Hepatocyte (in vitro differentiated cells): ENCODE data around the gene SYT7.

Experiments used
- EZH2phosphoT487 ChIP-seq: fragments of 200-600 bp; sonication (generic); IDR thresholded peaks from one replicate; pipeline ENCODE4 v1.6.1; 2018; ENCODE audit warnings: antibody characterized with exemption, mild to moderate bottlenecking, low read depth, moderate library complexity; ENCODE audit not compliant: unreplicated experiment, severe bottlenecking
- TF ChIP-seq, protein P1 (sequence below): fragments of 200-600 bp; sonication (generic); IDR thresholded peaks from 2 replicates; pipeline ENCODE4 v1.5.1; 2016; ENCODE audit warnings: antibody characterized with exemption, mild to moderate bottlenecking; ENCODE audit not compliant: poor library complexity

DNA sequence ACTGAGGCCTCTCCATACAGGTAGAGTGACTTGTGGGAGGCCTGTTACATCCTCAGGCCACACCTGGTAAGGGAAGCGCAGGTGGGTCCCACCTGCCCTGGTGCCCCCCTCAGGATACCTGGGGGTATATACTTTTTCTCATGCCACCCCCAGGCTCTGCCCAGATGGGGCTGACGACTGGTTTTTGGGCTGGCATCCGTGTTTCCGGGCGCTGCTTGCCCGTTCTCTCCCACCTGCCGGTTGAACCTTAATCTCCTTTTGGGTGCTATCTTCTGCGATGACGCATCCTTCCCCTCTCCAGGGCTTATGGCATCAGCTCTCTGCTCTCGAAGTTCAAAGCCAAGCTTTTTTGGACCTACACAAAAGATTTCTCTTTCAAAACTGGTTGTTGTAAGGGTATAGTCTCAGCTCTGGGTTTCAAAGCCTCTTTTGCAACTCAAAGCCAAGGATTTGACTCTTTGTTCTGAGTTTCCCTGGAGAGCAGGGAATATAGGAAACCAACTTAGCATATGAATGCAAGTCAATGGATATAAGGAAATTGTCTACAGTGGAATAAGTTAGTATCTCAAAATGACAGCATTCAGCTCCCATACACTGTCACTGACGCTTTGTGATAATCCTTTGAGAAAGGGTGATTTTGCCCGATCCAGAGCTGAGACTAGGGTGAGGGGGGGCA is 80.9 kb downstream of the SYT7 start:
- TF ChIP-seq, protein P1, sequence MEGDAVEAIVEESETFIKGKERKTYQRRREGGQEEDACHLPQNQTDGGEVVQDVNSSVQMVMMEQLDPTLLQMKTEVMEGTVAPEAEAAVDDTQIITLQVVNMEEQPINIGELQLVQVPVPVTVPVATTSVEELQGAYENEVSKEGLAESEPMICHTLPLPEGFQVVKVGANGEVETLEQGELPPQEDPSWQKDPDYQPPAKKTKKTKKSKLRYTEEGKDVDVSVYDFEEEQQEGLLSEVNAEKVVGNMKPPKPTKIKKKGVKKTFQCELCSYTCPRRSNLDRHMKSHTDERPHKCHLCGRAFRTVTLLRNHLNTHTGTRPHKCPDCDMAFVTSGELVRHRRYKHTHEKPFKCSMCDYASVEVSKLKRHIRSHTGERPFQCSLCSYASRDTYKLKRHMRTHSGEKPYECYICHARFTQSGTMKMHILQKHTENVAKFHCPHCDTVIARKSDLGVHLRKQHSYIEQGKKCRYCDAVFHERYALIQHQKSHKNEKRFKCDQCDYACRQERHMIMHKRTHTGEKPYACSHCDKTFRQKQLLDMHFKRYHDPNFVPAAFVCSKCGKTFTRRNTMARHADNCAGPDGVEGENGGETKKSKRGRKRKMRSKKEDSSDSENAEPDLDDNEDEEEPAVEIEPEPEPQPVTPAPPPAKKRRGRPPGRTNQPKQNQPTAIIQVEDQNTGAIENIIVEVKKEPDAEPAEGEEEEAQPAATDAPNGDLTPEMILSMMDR: no peak
- no peak for TF ChIP-seq EZH2phosphoT487
